Activated B cell treated with CpG ODN at 0.5 μM for 24 hours (primary cell): ENCODE measurements around the gene NAT16. TPM values are rescaled to one million over a fixed set of nuclear protein-coding genes. Genes with fewer than 3 reads are reported as not detected.
"Not testable (repeated sequence)": the region's sequence is repeated elsewhere in the genome, so short reads cannot be mapped to it uniquely, and the experiment has no call there.

Source experiments
- ATAC-seq: fragments of 200-7000 bp; cut with Tn5 transposase; one replicate; pipeline ENCODE4 v1.10.0; 2021; ENCODE audit warnings: low read depth, mild to moderate bottlenecking, moderate library complexity
- CTCF ChIA-PET: fragments of 350-600 bp; sonication (Branson Sonifier 250); formaldehyde crosslinking; loops from one replicate; lab custom pipeline; 2021; ENCODE audit warnings: antibody characterized with exemption; lab: Charles Lee
- POLR2A ChIA-PET: fragments of 350-600 bp; sonication (Branson Sonifier 250); formaldehyde crosslinking; loops from one replicate; lab custom pipeline; 2021; ENCODE audit warnings: antibody characterized with exemption; lab: Charles Lee
- DNase-seq: peaks from one replicate; pipeline ENCODE4 v3.0.0; 2022
- H3K27ac Mint-ChIP-seq: one replicate; pipeline ENCODE4 v1.8.0; 2020; ENCODE audit warnings: mixed read lengths
- H3K27me3 Mint-ChIP-seq: one replicate; pipeline ENCODE4 v1.8.0; 2021; ENCODE audit warnings: mixed read lengths
- H3K36me3 Mint-ChIP-seq: one replicate; pipeline ENCODE4 v1.8.0; 2021; ENCODE audit warnings: low read depth, mixed read lengths
- H3K4me1 Mint-ChIP-seq: one replicate; pipeline ENCODE4 v1.8.0; 2021; ENCODE audit warnings: mixed read lengths
- H3K4me3 Mint-ChIP-seq: one replicate; pipeline ENCODE4 v1.8.0; 2020; ENCODE audit warnings: mild to moderate bottlenecking, mixed read lengths
- H3K9me3 Mint-ChIP-seq: one replicate; pipeline ENCODE4 v1.8.0; 2020; ENCODE audit warnings: mixed read lengths
- intact Hi-C: fragments of 100-400 bp; cut with micrococcal nuclease; formaldehyde crosslinking; loops from one replicate; pipeline ENCODE4 v1.15.1; 2024
- total RNA-seq: library from RNA; stranded (reverse); gene quantifications from 2 replicates; pipeline ENCODE4 v1.2.3, GENCODE V29; 2022
- TF ChIP-seq, protein P1 (sequence below): fragments of 200-600 bp; IDR thresholded peaks from one replicate; pipeline ENCODE4 v1.8.0; 2022; ENCODE audit warnings: antibody characterized with exemption, mild to moderate bottlenecking

The NAT16 gene
- total RNA-seq, 1 donor from 2014 or later: not detected

DNA sequence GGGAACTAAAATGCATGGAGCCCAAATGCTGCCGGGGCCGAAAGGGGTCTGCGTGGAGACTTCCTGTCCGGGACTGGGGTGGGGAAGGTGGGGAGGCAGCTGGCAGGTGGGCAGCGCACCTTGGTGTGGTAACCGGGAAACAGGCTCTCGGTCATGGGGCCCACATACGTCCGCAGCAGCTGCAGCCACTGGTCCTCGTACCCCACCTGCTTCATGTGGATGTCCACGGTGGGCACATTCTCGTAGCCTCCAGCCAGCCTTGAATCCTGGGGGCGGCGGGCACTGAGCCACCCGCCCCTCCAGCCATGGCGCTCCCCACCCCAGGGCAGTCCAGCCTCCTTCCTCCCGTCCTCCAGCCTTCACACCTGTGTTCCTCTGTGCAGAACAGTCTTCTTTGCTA, 27.4 kb upstream of the NAT16 start:
- POLR2A ChIA-PET: no interaction called here
- H3K4me1 Mint-ChIP-seq: peaks cover 15% of the 10 kb centered on the region
- H3K27ac Mint-ChIP-seq: no peak overlapping the region
- DNase-seq: no peak
- ATAC-seq: no peak
- TF ChIP-seq, protein P1, sequence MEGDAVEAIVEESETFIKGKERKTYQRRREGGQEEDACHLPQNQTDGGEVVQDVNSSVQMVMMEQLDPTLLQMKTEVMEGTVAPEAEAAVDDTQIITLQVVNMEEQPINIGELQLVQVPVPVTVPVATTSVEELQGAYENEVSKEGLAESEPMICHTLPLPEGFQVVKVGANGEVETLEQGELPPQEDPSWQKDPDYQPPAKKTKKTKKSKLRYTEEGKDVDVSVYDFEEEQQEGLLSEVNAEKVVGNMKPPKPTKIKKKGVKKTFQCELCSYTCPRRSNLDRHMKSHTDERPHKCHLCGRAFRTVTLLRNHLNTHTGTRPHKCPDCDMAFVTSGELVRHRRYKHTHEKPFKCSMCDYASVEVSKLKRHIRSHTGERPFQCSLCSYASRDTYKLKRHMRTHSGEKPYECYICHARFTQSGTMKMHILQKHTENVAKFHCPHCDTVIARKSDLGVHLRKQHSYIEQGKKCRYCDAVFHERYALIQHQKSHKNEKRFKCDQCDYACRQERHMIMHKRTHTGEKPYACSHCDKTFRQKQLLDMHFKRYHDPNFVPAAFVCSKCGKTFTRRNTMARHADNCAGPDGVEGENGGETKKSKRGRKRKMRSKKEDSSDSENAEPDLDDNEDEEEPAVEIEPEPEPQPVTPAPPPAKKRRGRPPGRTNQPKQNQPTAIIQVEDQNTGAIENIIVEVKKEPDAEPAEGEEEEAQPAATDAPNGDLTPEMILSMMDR: no peak
- no peak overlapping the region for H3K4me3 Mint-ChIP-seq
- H3K36me3 Mint-ChIP-seq: peaks cover 39% of the 10 kb centered on the region
- peaks cover 5% of the 10 kb centered on the region for H3K27me3 Mint-ChIP-seq
- no peaks in the 10 kb centered on the region for H3K9me3 Mint-ChIP-seq
- CTCF ChIA-PET: no interaction called here
- intact Hi-C loops: no loop called here

GRCh38 chr7:101206665-101207042, 26.6 kb upstream of the NAT16 start:
- H3K36me3 Mint-ChIP-seq: peaks cover 34% of the 10 kb centered on the region
- intact Hi-C loops: no loop called here
- ChIA-PET CTCF (no interaction called here), POLR2A (no interaction called here)
- H3K4me3 Mint-ChIP-seq: no peak overlapping the region
- TF ChIP-seq, protein P1: no peak
- DNase-seq: no peak
- peaks cover 18% of the 10 kb centered on the region for H3K4me1 Mint-ChIP-seq
- no peaks in the 10 kb centered on the region for H3K9me3 Mint-ChIP-seq
- no peak for ATAC-seq
- H3K27ac Mint-ChIP-seq: no peak overlapping the region
- peaks cover 5% of the 10 kb centered on the region for H3K27me3 Mint-ChIP-seq

- Mint-ChIP-seq H3K27ac (no peak overlapping the region), H3K36me3 (peaks cover 29% of the 10 kb centered on the region), H3K27me3 (peaks cover 7% of the 10 kb centered on the region), H3K4me3 (no peak overlapping the region), H3K4me1 (peaks cover 20% of the 10 kb centered on the region), H3K9me3 (no peaks in the 10 kb centered on the region)
- ChIA-PET CTCF (no interaction called here), POLR2A (no interaction called here)
- intact Hi-C loops: no loop called here
- TF ChIP-seq, protein P1: no peak
- no peak for ATAC-seq
- no peak for DNase-seq
Observed at GRCh38 chr7:101205901-101206664, 26.0 kb upstream of the NAT16 start.

GRCh38 chr7:101203740-101204738, 23.9 kb upstream of the NAT16 start:
- Mint-ChIP-seq H3K4me1 (peaks cover 22% of the 10 kb centered on the region), H3K36me3 (peaks cover 15% of the 10 kb centered on the region), H3K27me3 (peaks cover 17% of the 10 kb centered on the region)
- intact Hi-C loops, H3K4me3 Mint-ChIP-seq, H3K9me3 Mint-ChIP-seq, ATAC-seq, H3K27ac Mint-ChIP-seq, DNase-seq: not testable (repeated sequence)
- POLR2A ChIA-PET: interaction anchor here (0.6 kb wide), 1 partner anchor 29 kb away, joined by 3 read pairs; no protein-coding TSS in a partner anchor
- CTCF ChIA-PET: interaction anchor here (0.9 kb wide), 1 partner anchor 60 kb away, joined by 3 read pairs; no protein-coding TSS in a partner anchor

DNA sequence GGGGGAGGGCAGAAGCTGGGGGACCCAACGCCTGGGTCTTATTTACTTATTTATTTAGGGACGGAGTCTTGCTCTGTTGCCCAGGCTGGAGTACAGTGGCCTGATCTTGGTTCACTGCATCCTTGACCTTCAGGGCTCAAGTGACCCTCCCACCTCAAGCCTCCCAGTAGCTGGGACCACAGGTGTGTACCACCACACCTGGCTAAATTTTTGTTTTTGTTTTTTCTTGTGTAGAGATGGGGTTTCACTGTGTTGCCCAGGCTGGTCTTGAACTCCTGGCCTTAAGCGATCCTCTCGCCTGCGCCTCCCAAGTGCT, 22.5 kb upstream of the NAT16 start:
- Mint-ChIP-seq H3K4me1 (peaks cover 22% of the 10 kb centered on the region), H3K9me3 (no peaks in the 10 kb centered on the region), H3K27ac (no peak overlapping the region), H3K27me3 (peaks cover 21% of the 10 kb centered on the region), H3K36me3 (peaks cover 6% of the 10 kb centered on the region), H3K4me3 (no peak overlapping the region)
- POLR2A ChIA-PET: no interaction called here
- ATAC-seq (no peak), DNase-seq (no peak)
- intact Hi-C loops: no loop called here
- CTCF ChIA-PET: interaction anchor here (1.0 to 2.0 kb wide), 3 partner anchors 10 to 80 kb away, joined by 3 to 5 read pairs (median 3); no protein-coding TSS in a partner anchor
- TF ChIP-seq, protein P1: no peak
